ENCODE results near the gene RAB4B.
"Not testable (repeated sequence)": the region's sequence is repeated elsewhere in the genome, so short reads cannot be mapped to it uniquely, and the experiment has no call there.

RAB4B gene

DNA sequence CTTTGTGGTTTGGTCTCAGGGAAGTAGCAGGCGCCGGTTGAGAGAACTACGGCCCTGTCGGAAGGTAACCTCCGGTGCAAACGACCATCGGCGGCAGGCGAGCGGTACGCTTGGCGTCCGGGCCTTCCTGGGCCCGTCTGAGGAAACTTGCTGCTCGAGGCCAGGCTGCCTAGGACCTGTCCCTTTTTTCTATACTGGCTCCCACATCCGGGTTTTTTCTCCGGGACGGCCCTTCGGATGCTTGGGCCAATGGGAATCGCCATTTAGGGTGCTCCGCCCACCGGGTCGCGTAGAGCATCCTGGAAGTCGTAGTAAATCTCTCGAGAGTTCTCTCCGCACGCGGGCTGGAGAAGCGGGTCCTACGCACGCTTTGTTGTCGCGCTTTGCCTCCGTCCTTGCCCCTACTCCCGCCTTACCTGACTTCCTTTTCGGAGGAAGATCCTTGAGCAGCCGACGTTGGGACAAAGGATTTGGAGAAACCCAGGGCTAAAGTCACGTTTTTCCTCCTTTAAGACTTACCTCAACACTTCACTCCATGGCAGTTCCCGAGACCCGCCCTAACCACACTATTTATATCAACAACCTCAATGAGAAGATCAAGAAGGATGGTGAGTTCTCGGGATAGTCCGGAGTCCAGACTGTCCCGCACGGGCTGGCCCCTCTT lies 27.0 kb upstream of the RAB4B start, which contains the start of gene SNRPA:
TSS of gene SNRPA (plus strand) at position 330 of the 664 bp plus-strand sequence. CDS start at position 536, 206 bp downstream.
- peak; percentile 99 for DNase-seq

- DNase-seq: no peak
These were observed 25.7 kb upstream of the RAB4B start for GRCh38 chr19:40752257-40752781.

DNA sequence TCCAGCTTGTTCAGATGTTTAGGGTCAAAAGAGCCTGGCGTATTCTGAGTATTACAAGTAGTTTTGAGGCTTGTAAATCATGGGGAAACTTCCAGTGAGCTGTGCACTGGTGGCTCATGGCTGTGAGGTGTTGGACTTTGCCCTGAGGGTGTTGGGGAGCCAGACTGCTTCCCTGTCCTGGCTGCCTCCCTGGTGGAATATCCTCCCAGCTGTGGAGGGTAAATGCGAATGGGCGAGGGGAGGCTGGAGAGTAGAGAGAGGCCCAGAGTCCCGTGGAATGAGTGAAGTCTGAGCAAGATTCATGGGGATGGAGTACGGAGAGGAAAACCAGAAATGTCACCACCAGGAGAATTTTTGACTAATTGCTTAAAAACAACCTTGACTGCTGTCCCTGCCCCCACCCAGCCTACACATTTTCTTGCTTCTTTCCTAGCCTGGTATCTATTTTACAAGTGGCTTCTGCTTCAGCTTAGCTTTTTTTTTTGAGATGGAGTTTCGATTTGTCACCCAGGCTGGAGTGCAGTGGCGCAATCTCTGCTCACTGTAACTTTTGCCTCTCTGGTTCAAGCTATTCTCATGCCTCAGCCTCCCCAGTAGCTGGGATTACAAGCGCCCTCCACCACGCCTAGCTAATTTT lies 23.3 kb upstream of the RAB4B start:
- DNase-seq: peak; percentile 55

GRCh38 chr19:40755248-40755624 lies 22.8 kb upstream of the RAB4B start:
- DNase-seq: no peak

- DNase-seq: no peak
These were observed 22.3 kb upstream of the RAB4B start for GRCh38 chr19:40755791-40756190.

GRCh38 chr19:40756502-40757110 lies 21.4 kb upstream of the RAB4B start:
- no peak for DNase-seq

- no peak for DNase-seq
These were observed 19.6 kb upstream of the RAB4B start for GRCh38 chr19:40758491-40758890.

DNA sequence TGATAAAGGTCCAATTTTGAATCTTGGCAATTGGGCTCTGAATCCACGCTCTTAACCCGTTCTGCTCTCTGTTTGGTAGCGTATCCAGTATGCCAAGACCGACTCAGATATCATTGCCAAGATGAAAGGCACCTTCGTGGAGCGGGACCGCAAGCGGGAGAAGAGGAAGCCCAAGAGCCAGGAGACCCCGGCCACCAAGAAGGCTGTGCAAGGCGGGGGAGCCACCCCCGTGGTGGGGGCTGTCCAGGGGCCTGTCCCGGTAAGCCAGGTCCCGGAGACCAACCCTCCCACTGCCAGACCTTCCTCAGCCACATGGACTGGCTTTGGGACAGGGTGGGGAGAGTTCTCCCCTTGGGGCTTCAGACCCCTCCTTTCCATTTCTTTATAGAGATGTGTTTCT lies 18.7 kb upstream of the RAB4B start:
- DNase-seq: no peak

DNA sequence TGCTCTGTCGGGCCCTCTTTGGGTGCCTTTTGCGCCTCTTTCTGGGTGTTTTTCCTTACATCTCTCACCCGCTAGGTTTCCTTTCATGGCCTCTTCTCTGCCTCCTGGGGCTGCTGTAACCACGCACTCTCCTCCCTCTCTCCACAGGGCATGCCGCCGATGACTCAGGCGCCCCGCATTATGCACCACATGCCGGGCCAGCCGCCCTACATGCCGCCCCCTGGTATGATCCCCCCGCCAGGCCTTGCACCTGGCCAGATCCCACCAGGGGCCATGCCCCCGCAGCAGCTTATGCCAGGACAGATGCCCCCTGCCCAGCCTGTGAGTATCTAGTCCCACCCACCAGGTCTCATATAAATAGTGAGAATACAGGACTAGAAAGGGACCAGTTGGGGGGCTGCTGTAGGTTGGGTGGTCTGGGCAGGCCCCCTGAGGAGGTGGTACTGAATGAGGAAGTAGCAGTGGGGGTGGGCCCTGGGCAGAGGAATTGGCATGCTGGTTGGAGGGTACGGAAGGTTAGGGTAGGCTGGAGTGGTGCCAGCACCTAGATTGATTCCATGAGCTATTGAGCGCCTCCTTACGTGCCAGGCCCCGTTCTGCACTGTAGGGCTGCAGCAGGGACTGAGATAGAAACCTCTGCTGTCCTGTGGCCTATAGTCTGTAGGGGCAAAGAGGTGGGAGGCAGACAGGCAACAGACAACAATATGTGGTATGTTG lies 15.1 kb upstream of the RAB4B start:
- DNase-seq: no peak

- no peak for DNase-seq
These were observed 14.5 kb upstream of the RAB4B start for GRCh38 chr19:40763526-40763925.

GRCh38 chr19:40763963-40764362 lies 14.1 kb upstream of the RAB4B start:
- no peak for DNase-seq

GRCh38 chr19:40766385-40766784 lies 11.7 kb upstream of the RAB4B start:
- not testable (repeated sequence) for DNase-seq

GRCh38 chr19:40768869-40769268 lies 9.2 kb upstream of the RAB4B start:
- no peak for DNase-seq

GRCh38 chr19:40771101-40771862 lies 6.8 kb upstream of the RAB4B start:
- DNase-seq: peak; percentile 19

GRCh38 chr19:40774916-40775631 lies 3.0 kb upstream of the RAB4B start, which contains the start of gene MIA:
Gene MIA, plus strand, starts transcription at chr19:40775521. Its CDS starts 22 bp downstream, at chr19:40775543.
- no peak for DNase-seq

DNA sequence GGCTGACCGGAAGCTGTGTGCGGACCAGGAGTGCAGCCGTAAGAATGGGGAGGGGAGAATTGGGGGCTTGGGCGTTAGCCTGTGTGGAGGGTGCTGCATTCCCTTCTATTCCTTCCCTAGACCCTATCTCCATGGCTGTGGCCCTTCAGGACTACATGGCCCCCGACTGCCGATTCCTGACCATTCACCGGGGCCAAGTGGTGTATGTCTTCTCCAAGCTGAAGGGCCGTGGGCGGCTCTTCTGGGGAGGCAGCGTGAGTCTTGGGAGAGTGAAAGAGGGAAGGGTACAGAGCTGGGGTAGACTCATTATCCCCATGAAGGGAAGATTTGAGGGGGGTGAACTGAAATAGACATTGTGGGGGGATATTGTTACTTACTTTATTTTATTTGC lies 2.4 kb upstream of the RAB4B start:
- DNase-seq: no peak

- DNase-seq: no peak
These were observed 1.7 kb upstream of the RAB4B start for GRCh38 chr19:40776364-40776763.

- DNase-seq: peak; percentile 89
These were observed 959 bp upstream of the RAB4B start for GRCh38 chr19:40776932-40777644.

- no peak for DNase-seq
These were observed 456 bp upstream of the RAB4B start for GRCh38 chr19:40777645-40777936.

DNA sequence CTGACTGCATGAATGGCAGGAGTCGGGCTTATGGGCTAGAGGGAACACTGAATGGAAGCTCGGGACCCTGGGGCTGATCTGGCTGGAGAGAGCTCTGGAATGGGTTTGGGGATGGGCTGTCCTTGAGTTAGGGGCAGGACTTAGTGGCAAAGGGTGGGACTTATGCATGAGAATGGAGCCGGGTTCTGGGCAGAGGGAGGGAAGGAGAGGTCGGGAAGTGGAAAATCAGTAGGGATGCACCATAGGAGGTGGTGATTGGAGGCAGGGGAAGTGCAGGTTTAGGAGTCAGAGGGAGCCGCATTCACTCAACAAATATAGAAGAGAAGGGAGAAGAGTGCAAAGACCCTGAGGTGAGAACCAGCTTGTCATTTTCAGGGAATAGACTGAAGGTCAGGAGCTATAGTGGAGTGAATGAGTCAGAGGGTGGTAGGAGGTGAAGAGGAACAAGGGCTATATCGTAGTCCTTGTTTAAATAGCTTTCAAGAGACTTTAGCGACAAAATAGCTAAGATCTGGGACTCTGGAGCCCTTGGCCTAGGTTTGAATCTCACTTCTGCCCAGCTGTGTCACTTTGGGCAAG lies 748 bp downstream of the RAB4B start:
- DNase-seq: no peak

DNA sequence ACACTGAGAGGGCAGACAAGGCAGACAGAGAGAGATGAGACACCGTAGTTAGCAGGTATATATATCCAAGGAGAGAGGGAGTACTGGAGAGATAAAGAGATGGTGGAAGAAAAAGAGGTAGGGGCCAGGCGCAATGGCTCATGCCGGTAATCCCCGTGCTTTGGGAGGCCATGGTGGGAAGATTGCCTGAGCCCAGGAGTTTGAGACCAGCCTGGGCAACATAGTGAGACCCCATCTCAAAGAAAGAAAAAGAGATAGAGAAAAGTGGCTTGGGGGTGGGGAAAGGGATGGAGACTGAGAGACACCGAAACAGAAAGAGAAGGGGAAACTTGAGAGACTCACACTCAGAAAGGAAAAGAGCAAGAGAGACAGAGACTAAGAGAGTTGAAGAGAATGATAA lies 2.5 kb downstream of the RAB4B start:
- DNase-seq: no peak
